Measurements from ENCODE around the gene NCAM2. TPM values are rescaled to one million over a fixed set of nuclear protein-coding genes. Genes with fewer than 3 reads are reported as not detected.
A peak's percentile ranks its signal among the peaks of the same experiment; 100 is the strongest.

The NCAM2 gene
- polyA plus RNA-seq, 1 experiment = 0.83 TPM

DNA sequence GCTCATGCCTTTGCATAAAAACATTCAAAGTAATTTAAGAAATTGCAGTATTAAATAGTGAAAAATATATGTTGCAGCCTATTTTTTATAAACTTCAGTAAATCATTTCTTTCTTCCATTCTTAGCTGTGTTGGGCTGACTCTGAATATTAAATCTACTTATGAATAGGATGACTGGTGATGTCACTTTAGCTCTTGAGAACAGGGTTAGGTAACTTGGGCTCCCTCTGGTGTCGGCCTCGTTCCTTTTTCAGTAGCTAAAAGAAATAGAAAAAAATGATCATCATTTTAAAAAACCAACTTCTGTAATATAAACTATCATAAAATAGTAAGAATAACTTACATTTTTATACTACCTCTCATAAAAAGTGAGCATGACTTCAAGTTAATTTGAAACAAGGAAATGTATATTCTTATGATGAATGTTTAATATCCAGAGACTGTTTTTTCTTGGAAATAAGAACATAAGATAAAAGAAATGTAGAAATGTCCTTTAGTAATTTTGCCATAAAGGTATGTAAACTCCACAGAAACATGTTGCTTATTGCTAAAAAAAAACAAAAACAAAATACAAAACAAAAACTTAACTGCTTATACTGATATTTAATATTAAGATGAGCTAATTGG lies 26.8 kb upstream of the NCAM2 start:
- ChIA-PET POLR2A (no interaction called here), CTCF (no interaction called here)

DNA sequence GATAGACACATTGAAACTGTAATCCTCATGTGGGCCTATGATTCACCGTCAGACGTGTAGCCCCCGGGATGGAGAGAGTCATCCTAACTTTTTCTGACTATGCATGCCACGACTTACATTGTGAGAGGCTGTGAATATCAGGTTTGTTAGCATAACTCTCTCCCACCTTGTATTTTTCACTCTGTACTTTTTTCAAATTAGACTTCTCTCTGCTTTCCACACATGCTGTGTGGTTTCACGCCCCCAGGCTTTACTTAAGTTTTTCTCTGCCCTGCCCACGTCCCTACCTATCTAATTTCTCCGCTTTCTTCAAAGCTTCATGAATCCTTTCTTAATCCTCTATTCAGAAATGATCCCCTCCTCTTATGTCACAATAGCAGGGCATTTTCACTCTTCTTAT lies 3.4 kb upstream of the NCAM2 start:
- CTCF ChIA-PET = no interaction called here
- TF ChIP-seq, protein P1, sequence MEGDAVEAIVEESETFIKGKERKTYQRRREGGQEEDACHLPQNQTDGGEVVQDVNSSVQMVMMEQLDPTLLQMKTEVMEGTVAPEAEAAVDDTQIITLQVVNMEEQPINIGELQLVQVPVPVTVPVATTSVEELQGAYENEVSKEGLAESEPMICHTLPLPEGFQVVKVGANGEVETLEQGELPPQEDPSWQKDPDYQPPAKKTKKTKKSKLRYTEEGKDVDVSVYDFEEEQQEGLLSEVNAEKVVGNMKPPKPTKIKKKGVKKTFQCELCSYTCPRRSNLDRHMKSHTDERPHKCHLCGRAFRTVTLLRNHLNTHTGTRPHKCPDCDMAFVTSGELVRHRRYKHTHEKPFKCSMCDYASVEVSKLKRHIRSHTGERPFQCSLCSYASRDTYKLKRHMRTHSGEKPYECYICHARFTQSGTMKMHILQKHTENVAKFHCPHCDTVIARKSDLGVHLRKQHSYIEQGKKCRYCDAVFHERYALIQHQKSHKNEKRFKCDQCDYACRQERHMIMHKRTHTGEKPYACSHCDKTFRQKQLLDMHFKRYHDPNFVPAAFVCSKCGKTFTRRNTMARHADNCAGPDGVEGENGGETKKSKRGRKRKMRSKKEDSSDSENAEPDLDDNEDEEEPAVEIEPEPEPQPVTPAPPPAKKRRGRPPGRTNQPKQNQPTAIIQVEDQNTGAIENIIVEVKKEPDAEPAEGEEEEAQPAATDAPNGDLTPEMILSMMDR (IDR thresholded peaks at IDR 0.05; ENCODE audit: insufficient read depth, low read depth, low read length) = no peak
- Histone ChIP-seq H3K36me3 (ENCODE audit: control insufficient read depth, insufficient read depth, low read length) (no peaks in the 10 kb centered on the region), H3K27me3 (ENCODE audit: control insufficient read depth, insufficient read depth, low read length) (no peaks in the 10 kb centered on the region; the same call in 1 of the 2 replicates), H3K4me3 (ENCODE audit: low read depth, low read length) (no peak overlapping the region)
- no peak for DNase-seq (ENCODE audit: low read depth)
- POLR2A ChIA-PET = no interaction called here

More for the DNA sequence above, 26.8 kb upstream of the NCAM2 start:
- DNase-seq (ENCODE audit: low read depth) = no peak
- no peaks in the 10 kb centered on the region for H3K36me3 ChIP-seq (ENCODE audit: control insufficient read depth, insufficient read depth, low read length)
- TF ChIP-seq, protein P1 (IDR thresholded peaks at IDR 0.05; ENCODE audit: insufficient read depth, low read depth, low read length) = peak; percentile 33; the same call in 1 of the 2 replicates
- no peaks in the 10 kb centered on the region for H3K27me3 ChIP-seq (ENCODE audit: control insufficient read depth, insufficient read depth, low read length)
- no peak overlapping the region for H3K4me3 ChIP-seq (ENCODE audit: low read depth, low read length)

DNA sequence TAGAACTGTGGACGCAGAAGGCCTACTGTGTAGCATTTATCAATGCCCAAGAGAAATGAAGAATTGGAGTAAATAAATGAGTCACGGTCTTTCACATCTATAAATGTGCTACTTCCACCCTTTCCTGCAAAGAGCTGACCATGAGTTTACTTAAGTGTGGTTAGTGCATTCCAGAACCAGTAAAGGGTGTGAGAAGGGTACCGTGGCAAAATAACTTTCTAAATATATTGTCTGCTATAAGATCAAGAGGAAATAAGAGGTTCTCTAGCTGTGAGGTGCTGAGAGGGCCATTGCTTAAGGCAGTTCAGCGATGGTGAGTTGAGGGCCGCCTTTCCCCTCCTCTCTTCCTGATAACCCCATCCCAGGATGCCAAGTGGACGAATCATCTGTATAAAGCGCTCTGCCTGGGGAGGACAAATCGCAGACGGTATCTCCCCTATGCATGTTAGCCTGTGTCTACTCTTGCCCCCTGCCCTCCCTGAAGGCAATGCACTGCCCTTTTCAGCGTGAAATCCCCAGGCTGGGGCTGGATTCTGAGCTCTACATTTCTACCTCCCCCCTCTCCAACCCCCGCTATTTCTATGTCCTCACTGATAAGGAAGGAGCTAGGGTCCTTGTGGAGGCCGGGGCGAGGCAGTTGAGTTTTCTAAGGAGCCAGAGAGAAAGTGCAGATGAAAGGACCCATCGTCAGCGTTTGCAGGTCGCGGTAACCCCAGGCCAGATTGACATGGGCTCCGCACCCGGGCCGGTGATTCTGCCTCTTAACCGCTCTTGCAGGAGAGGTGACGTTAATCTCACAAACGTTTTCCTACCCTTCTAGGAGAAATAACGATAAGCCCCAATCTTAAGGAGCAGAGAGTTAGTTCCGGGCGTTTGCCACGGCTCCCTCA lies 1.5 kb upstream of the NCAM2 start:
- ChIA-PET POLR2A (no interaction called here), CTCF (interaction anchor here (0.6 kb wide), 1 partner anchor 1406 kb away, joined by 3 read pairs; no protein-coding TSS in a partner anchor)
- Histone ChIP-seq H3K4me3 (ENCODE audit: low read depth, low read length) (no peak overlapping the region), H3K27me3 (ENCODE audit: control insufficient read depth, insufficient read depth, low read length) (no peaks in the 10 kb centered on the region; the same call in 1 of the 2 replicates), H3K36me3 (ENCODE audit: control insufficient read depth, insufficient read depth, low read length) (no peaks in the 10 kb centered on the region)
- DNase-seq (ENCODE audit: low read depth) = no peak
- TF ChIP-seq, protein P1 (IDR thresholded peaks at IDR 0.05; ENCODE audit: insufficient read depth, low read depth, low read length) = no peak

DNA sequence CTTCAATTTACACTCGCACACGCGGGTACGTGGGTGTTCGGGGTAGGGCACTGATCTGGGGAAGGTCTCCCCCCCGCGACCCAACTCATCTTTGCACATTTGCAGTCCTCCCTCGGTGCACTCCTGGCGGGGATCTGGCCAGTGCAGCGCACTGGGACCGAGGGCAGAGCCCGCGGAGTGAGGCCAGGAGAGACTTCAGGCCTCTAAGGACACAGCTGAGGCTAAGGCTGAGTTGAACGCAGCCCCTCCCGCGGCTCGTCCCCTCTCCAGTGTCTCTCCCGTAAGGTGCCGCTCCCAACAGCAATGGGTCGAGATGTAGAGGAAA lies 936 bp upstream of the NCAM2 start:
- Histone ChIP-seq H3K27me3 (ENCODE audit: control insufficient read depth, insufficient read depth, low read length) (no peaks in the 10 kb centered on the region; the same call in 1 of the 2 replicates), H3K36me3 (ENCODE audit: control insufficient read depth, insufficient read depth, low read length) (no peaks in the 10 kb centered on the region), H3K4me3 (ENCODE audit: low read depth, low read length) (no peak overlapping the region)
- no peak for DNase-seq (ENCODE audit: low read depth)
- TF ChIP-seq, protein P1 (IDR thresholded peaks at IDR 0.05; ENCODE audit: insufficient read depth, low read depth, low read length) = no peak
- CTCF ChIA-PET = interaction anchor here (0.6 to 2.6 kb wide), 3 partner anchors 21 to 1405 kb away, joined by 3 to 6 read pairs (median 3); no protein-coding TSS in a partner anchor
- POLR2A ChIA-PET = no interaction called here

DNA sequence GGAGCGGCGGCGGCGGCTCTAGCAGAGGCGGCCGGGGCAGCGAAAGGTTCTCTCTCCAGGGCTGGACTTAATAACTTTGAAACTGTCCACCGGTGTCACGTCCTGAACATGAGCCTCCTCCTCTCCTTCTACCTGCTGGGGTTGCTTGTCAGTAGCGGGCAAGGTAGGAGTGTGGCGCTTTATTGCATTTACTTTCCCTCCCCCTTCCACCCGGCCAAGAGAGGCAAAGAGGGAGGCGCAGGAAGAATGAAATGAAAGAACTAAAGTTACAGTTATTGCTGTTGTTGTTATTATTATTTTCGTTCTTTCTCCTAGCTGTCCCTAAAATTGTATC lies 214 bp downstream of the NCAM2 start:
- H3K36me3 ChIP-seq (ENCODE audit: control insufficient read depth, insufficient read depth, low read length) = no peaks in the 10 kb centered on the region
- POLR2A ChIA-PET = no interaction called here
- peak overlapping the region; percentile 51 for H3K4me3 ChIP-seq (ENCODE audit: low read depth, low read length)
- DNase-seq (ENCODE audit: low read depth) = no peak
- TF ChIP-seq, protein P1 (IDR thresholded peaks at IDR 0.05; ENCODE audit: insufficient read depth, low read depth, low read length) = no peak
- H3K27me3 ChIP-seq (ENCODE audit: control insufficient read depth, insufficient read depth, low read length) = no peaks in the 10 kb centered on the region; the same call in 1 of the 2 replicates
- CTCF ChIA-PET = interaction anchor here (1.2 to 2.6 kb wide), 3 partner anchors 20 to 1793 kb away, joined by 3 to 6 read pairs (median 4); no protein-coding TSS in a partner anchor
